HepG2 (cell line): ENCODE results near the gene NUDT2. TPM values are rescaled to one million over a fixed set of nuclear protein-coding genes. Genes with fewer than 3 reads are reported as not detected.

ENCODE experiments used
- ARNT ChIP-seq: fragments of 450-650 bp; IDR thresholded peaks from 2 replicates; pipeline ENCODE4 v1.6.1; 2017
- DDIT3 ChIP-seq: sonication (generic); formaldehyde crosslinking; IDR thresholded peaks from 2 replicates; pipeline ENCODE4 v1.4.0; 2020; ENCODE audit warnings: mild to moderate bottlenecking, missing genetic modification reagents
- DMAP1 ChIP-seq: IDR thresholded peaks from 2 replicates; pipeline ENCODE4 v1.6.1; 2016
- EEA1 ChIP-seq: sonication (generic); formaldehyde crosslinking; IDR thresholded peaks from 2 replicates; pipeline ENCODE4 v1.5.1; 2020; ENCODE audit warnings: mild to moderate bottlenecking, missing genetic modification reagents, borderline replicate concordance
- ELF1 ChIP-seq: sonication (generic); formaldehyde crosslinking; IDR thresholded peaks from 2 replicates; pipeline ENCODE4 v1.4.0; 2020; ENCODE audit warnings: missing genetic modification reagents
- FOSL1 ChIP-seq: sonication (generic); formaldehyde crosslinking; IDR thresholded peaks from 2 replicates; pipeline ENCODE4 v1.9.0; 2021; ENCODE audit warnings: missing genetic modification reagents, borderline replicate concordance
- GATAD1 ChIP-seq: IDR thresholded peaks from 2 replicates; pipeline ENCODE4 v1.6.1; 2016; ENCODE audit warnings: missing genetic modification reagents, missing compliant biosample characterization
- IRX3 ChIP-seq: sonication (generic); formaldehyde crosslinking; IDR thresholded peaks from 2 replicates; pipeline ENCODE4 v1.8.1; 2023; ENCODE audit warnings: mild to moderate bottlenecking, low read depth, missing genetic modification reagents, borderline replicate concordance
- ISX ChIP-seq: sonication (generic); formaldehyde crosslinking; conservative IDR thresholded peaks from 2 replicates; pipeline ENCODE4 v1.5.0; 2020; ENCODE audit warnings: missing genetic modification reagents
- JARID2 ChIP-seq: sonication (generic); formaldehyde crosslinking; IDR thresholded peaks from 2 replicates; pipeline ENCODE4 v1.8.1; 2023; ENCODE audit warnings: missing genetic modification reagents, inconsistent platforms; ENCODE audit not compliant: insufficient replicate concordance
- KLF13 ChIP-seq: sonication (generic); formaldehyde crosslinking; IDR thresholded peaks from 2 replicates; pipeline ENCODE4 v1.4.0; 2020; ENCODE audit warnings: mild to moderate bottlenecking, missing genetic modification reagents
- LCORL ChIP-seq, 2 experiments: fragments of 450-650 bp in 1 of 2; sonication (generic) in 1 of 2; formaldehyde crosslinking in 1 of 2; IDR thresholded peaks; 2 replicates each; pipeline versions ENCODE4 v1.5.0 to v1.6.1; 2017 to 2020; ENCODE audit warnings: antibody characterized with exemption in 1 of 2, missing genetic modification reagents in 1 of 2
- NFE2 ChIP-seq: sonication (generic); formaldehyde crosslinking; IDR thresholded peaks from 2 replicates; pipeline ENCODE4 v1.4.0; 2020; ENCODE audit warnings: missing genetic modification reagents
- TOE1 ChIP-seq: sonication (generic); formaldehyde crosslinking; IDR thresholded peaks from 2 replicates; pipeline ENCODE4 v1.4.0; 2020; ENCODE audit warnings: mild to moderate bottlenecking, missing genetic modification reagents
- TRIM24 ChIP-seq: sonication (generic); formaldehyde crosslinking; IDR thresholded peaks from 2 replicates; pipeline ENCODE4 v1.8.0; 2022; ENCODE audit warnings: mild to moderate bottlenecking, missing genetic modification reagents
- TSC22D2 ChIP-seq: sonication (generic); formaldehyde crosslinking; IDR thresholded peaks from 2 replicates; pipeline ENCODE4 v1.5.1; 2020; ENCODE audit warnings: missing genetic modification reagents, mild to moderate bottlenecking, borderline replicate concordance
- ZBTB20 ChIP-seq: sonication (generic); formaldehyde crosslinking; IDR thresholded peaks from 2 replicates; pipeline ENCODE4 v1.8.1; 2023; ENCODE audit warnings: missing genetic modification reagents, low read depth, mild to moderate bottlenecking, borderline replicate concordance
- ZFYVE20 ChIP-seq: sonication (generic); formaldehyde crosslinking; IDR thresholded peaks from 2 replicates; pipeline ENCODE4 v1.8.0; 2023; ENCODE audit warnings: low read depth, mild to moderate bottlenecking, moderate library complexity, missing genetic modification reagents, borderline replicate concordance
- ZNF326 ChIP-seq: sonication (generic); formaldehyde crosslinking; IDR thresholded peaks from 2 replicates; pipeline ENCODE4 v1.4.0; 2020; ENCODE audit warnings: missing genetic modification reagents, borderline replicate concordance
- ZNF34 ChIP-seq: sonication (generic); formaldehyde crosslinking; IDR thresholded peaks from 2 replicates; pipeline ENCODE4 v1.4.0; 2020; ENCODE audit warnings: mild to moderate bottlenecking, missing genetic modification reagents, borderline replicate concordance
- ZSCAN29 ChIP-seq: sonication (generic); formaldehyde crosslinking; conservative IDR thresholded peaks from 2 replicates; pipeline ENCODE4 v1.4.0; 2020; ENCODE audit warnings: mild to moderate bottlenecking, missing genetic modification reagents
- polyA plus RNA-seq, 8 experiments: library from polyadenylated mRNA; depleted of rRNA in 3 of 8; stranded (reverse) in 7 of 8; unstranded in 1 of 8; fragments of >200 nt; fragmentation: Illumina TruSeq in 4 of 8; extraction: Trizol in 4 of 8; gene quantifications; 2 replicates each; pipeline versions ENCODE4 v1.2.1 to v1.2.3, GENCODE V29; 2011 to 2016; ENCODE audit warnings: low read depth in 4 of 8, missing spikeins in 1 of 8, mixed read lengths in 1 of 8; ENCODE audit not compliant: insufficient read depth in 1 of 8
- total RNA-seq, 5 experiments: library from RNA; depleted of rRNA; stranded (reverse); fragments of >200 nt; fragmentation: Illumina TruSeq; extraction: Trizol; gene quantifications; 2 replicates each; pipeline ENCODE4 v1.2.3, GENCODE V29; 2016; ENCODE audit warnings: low read depth in 1 of 5
- TF ChIP-seq, protein P1 (sequence below): sonication (generic); formaldehyde crosslinking; IDR thresholded peaks from 2 replicates; pipeline ENCODE4 v1.9.0; 2022; ENCODE audit warnings: missing genetic modification reagents, mild to moderate bottlenecking, borderline replicate concordance
- TF ChIP-seq, protein P2 (sequence below): sonication (generic); formaldehyde crosslinking; conservative IDR thresholded peaks from 2 replicates; pipeline ENCODE4 v1.5.0; 2020; ENCODE audit warnings: missing genetic modification reagents
- TF ChIP-seq, protein P3 (sequence below): sonication (generic); formaldehyde crosslinking; IDR thresholded peaks from 2 replicates; pipeline ENCODE4 v1.8.0; 2022; ENCODE audit warnings: missing genetic modification reagents, low read depth, mild to moderate bottlenecking, borderline replicate concordance
- TF ChIP-seq, protein P4 (sequence below): sonication (generic); formaldehyde crosslinking; IDR thresholded peaks from 2 replicates; pipeline ENCODE4 v1.8.1; 2023; ENCODE audit warnings: mild to moderate bottlenecking, moderate library complexity, missing genetic modification reagents

Gene NUDT2
- total and polyA plus RNA-seq, 2 of the 13 experiments (the other 11 are each of a cell fraction or from before 2014, with no cell fraction given) = 19.9 to 24.6 TPM

DNA sequence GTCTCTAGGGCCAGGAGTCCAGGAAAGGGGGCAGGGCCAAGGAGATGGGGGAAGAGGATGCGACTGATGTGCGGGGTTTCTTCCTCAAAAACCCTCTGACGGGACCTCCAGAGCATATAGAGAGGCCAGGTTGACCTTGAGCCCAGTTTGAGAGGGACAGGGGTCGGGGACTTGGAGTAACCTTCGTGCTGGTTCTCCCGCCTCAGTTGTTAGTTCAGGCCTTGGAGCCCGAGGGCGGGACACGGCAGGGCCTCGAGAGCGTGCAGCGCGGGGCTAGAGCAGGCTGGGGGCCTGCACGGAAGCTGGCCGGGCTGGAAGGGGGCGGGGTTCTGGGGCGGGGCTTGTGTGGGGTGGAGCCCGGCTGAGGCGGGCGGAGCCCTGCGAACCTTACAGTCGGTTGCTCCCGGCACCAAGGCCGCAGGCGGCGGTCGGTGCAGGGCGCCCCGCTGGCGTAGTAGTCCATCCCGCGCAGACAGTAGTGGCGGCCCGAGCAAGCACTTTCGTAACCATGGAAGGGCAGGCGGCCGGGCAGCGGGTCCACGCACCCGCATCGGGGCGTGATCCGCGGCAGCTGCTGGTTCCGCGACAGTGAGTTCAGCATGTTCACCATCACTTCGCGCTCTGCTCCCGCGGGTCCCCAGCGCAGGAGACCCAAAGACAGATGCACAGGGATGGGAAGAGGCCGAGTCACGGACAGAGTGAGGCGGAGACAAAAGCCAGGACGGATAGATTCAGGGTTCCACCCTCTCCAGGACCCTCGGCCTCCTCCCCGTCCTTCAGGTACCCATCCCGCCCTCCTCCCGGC lies 51.3 kb downstream of the NUDT2 start (continued):
- TF ChIP-seq ISX = no peak
- no peak for TF ChIP-seq TRIM24 (CRISPR knock-in tag)
- TF ChIP-seq ZSCAN29 (CRISPR knock-in tag) = no peak
- TF ChIP-seq, protein P1, sequence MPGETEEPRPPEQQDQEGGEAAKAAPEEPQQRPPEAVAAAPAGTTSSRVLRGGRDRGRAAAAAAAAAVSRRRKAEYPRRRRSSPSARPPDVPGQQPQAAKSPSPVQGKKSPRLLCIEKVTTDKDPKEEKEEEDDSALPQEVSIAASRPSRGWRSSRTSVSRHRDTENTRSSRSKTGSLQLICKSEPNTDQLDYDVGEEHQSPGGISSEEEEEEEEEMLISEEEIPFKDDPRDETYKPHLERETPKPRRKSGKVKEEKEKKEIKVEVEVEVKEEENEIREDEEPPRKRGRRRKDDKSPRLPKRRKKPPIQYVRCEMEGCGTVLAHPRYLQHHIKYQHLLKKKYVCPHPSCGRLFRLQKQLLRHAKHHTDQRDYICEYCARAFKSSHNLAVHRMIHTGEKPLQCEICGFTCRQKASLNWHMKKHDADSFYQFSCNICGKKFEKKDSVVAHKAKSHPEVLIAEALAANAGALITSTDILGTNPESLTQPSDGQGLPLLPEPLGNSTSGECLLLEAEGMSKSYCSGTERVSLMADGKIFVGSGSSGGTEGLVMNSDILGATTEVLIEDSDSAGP (CRISPR knock-in tag) = no peak; the same call in 1 of the 2 replicates
- no peak for TF ChIP-seq ELF1 (CRISPR knock-in tag)
- TF ChIP-seq TSC22D2 (CRISPR knock-in tag) = peak; percentile 64; the same call in 1 of the 2 replicates
- TF ChIP-seq JARID2 (CRISPR knock-in tag) = no peak
- TF ChIP-seq EEA1 (CRISPR knock-in tag) = no peak; the same call in 1 of the 2 replicates
- TF ChIP-seq IRX3 = peak; percentile 94
- peak; percentile 29; the same call in 1 of the 2 replicates for TF ChIP-seq GATAD1
- no peak for TF ChIP-seq ZNF34
- TF ChIP-seq LCORL (IDR thresholded peaks at IDR 0.05) = no peak
- TF ChIP-seq LCORL (CRISPR knock-in tag; IDR thresholded peaks at IDR 0.05) = no peak
- TF ChIP-seq ZNF326 (CRISPR knock-in tag) = no peak
- no peak for TF ChIP-seq DDIT3 (CRISPR knock-in tag)
- peak; percentile 18; the same call in 1 of the 2 replicates for TF ChIP-seq KLF13 (CRISPR knock-in tag)
- peak; percentile 58; the same call in 1 of the 2 replicates for TF ChIP-seq ZBTB20 (CRISPR knock-in tag)
- TF ChIP-seq FOSL1 (CRISPR knock-in tag) = no peak
- TF ChIP-seq NFE2 (CRISPR knock-in tag) = no peak
- TF ChIP-seq TOE1 (CRISPR knock-in tag) = no peak
- TF ChIP-seq ARNT = no peak
- TF ChIP-seq, protein P2, sequence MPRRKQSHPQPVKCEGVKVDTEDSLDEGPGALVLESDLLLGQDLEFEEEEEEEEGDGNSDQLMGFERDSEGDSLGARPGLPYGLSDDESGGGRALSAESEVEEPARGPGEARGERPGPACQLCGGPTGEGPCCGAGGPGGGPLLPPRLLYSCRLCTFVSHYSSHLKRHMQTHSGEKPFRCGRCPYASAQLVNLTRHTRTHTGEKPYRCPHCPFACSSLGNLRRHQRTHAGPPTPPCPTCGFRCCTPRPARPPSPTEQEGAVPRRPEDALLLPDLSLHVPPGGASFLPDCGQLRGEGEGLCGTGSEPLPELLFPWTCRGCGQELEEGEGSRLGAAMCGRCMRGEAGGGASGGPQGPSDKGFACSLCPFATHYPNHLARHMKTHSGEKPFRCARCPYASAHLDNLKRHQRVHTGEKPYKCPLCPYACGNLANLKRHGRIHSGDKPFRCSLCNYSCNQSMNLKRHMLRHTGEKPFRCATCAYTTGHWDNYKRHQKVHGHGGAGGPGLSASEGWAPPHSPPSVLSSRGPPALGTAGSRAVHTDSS (CRISPR knock-in tag) = no peak
- TF ChIP-seq, protein P3, sequence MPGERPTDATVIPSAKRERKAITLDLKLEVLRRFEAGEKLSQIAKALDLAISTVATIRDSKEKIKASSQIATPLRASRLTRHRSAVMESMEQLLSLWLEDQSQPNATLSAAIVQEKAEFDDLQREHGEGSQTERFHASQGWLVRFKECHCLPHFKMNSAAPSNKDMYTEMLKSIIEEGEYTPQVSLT = no peak
- TF ChIP-seq ZFYVE20 (CRISPR knock-in tag) = peak; percentile 88; the same call in 1 of the 2 replicates
- no peak; the same call in 1 of the 2 replicates for TF ChIP-seq DMAP1 (CRISPR knock-in tag)
- TF ChIP-seq, protein P4, sequence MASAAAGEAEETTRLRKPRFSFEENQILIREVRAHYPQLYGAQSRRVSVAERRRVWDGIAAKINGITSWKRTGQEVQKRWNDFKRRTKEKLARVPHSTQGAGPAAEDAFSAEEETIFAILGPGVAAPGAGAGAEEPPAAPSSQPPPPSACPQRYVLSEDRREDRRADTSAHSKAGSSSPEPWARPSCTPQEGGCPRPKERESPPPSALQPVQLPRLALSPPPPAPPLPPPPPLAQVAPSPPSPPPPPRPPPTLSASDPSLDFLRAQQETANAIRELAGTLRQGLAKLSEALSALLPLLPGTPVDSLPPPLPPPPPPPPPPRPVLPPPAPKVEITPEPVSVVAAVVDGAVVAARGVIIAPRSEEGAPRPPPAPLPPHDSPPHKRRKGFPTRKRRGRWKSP (CRISPR knock-in tag) = peak; percentile 89
